ENCODE results near the gene ZSWIM4.

The ZSWIM4 gene

GRCh38 chr19:13833330-13834243, 38.3 kb downstream of the ZSWIM4 start:
- TF ChIP-seq CTCF (IDR thresholded peaks at IDR 0.05; ENCODE audit: insufficient read depth, low read depth, low read length, missing control alignments): peak; percentile 55
- H3K4me3 ChIP-seq (ENCODE audit: low read depth, low read length): peak overlapping the region; percentile 59
- DNase-seq (ENCODE audit: low read depth): peak; percentile 94

GRCh38 chr19:13834244-13835069, 39.2 kb downstream of the ZSWIM4 start:
- no peak for DNase-seq (ENCODE audit: low read depth)
- no peak overlapping the region for H3K4me3 ChIP-seq (ENCODE audit: low read depth, low read length)
- TF ChIP-seq CTCF (IDR thresholded peaks at IDR 0.05; ENCODE audit: insufficient read depth, low read depth, low read length, missing control alignments): no peak

GRCh38 chr19:13835791-13836723, 40.8 kb downstream of the ZSWIM4 start:
- no peak overlapping the region for H3K4me3 ChIP-seq (ENCODE audit: low read depth, low read length)
- DNase-seq (ENCODE audit: low read depth): no peak
- TF ChIP-seq CTCF (IDR thresholded peaks at IDR 0.05; ENCODE audit: insufficient read depth, low read depth, low read length, missing control alignments): no peak

GRCh38 chr19:13838435-13839129, 43.3 kb downstream of the ZSWIM4 start:
- peak overlapping the region; percentile 66 for H3K4me3 ChIP-seq (ENCODE audit: low read depth, low read length)
- no peak for DNase-seq (ENCODE audit: low read depth)
- no peak for TF ChIP-seq CTCF (IDR thresholded peaks at IDR 0.05; ENCODE audit: insufficient read depth, low read depth, low read length, missing control alignments)

- peak overlapping the region; percentile 66 for H3K4me3 ChIP-seq (ENCODE audit: low read depth, low read length)
- peak; percentile 7 for TF ChIP-seq CTCF (IDR thresholded peaks at IDR 0.05; ENCODE audit: insufficient read depth, low read depth, low read length, missing control alignments)
- DNase-seq (ENCODE audit: low read depth): peak; percentile 92
Observed at GRCh38 chr19:13839130-13839937, 44.1 kb downstream of the ZSWIM4 start.

Data from GM12865 (cell line).